H9 (cell line): ENCODE results near the gene TEX261. TPM values are rescaled to one million over a fixed set of nuclear protein-coding genes. Genes with fewer than 3 reads are reported as not detected.

ENCODE experiments used
- DNase-seq: peaks from one replicate; pipeline ENCODE4 v3.0.0-alpha.2; 2017
- H2AFZ ChIP-seq: one replicate; pipeline ENCODE4 v1.6.1; 2013; ENCODE audit warnings: mild to moderate bottlenecking, low read length, control low read depth, moderate library complexity
- H2AK5ac ChIP-seq: 2 replicates; pipeline ENCODE4 v1.6.1; 2013; ENCODE audit warnings: low read length, control low read depth, mixed read lengths; ENCODE audit not compliant: insufficient read length
- H2BK120ac ChIP-seq: one replicate; pipeline ENCODE4 v1.6.1; 2013; ENCODE audit warnings: low read depth, mild to moderate bottlenecking, low read length, control low read depth, inconsistent platforms; ENCODE audit not compliant: poor library complexity, severe bottlenecking
- H2BK12ac ChIP-seq: 2 replicates; pipeline ENCODE4 v1.6.1; 2013; ENCODE audit warnings: low read length, control low read depth, mixed read lengths, low read depth; ENCODE audit not compliant: insufficient read length
- H2BK15ac ChIP-seq: 2 replicates; pipeline ENCODE4 v1.6.1; 2013; ENCODE audit warnings: low read depth, low read length, control low read depth
- H2BK20ac ChIP-seq: one replicate; pipeline ENCODE4 v1.6.1; 2013; ENCODE audit warnings: low read depth, mild to moderate bottlenecking, low read length, control low read depth, inconsistent platforms; ENCODE audit not compliant: poor library complexity, severe bottlenecking
- H2BK5ac ChIP-seq: 2 replicates; pipeline ENCODE4 v1.6.1; 2013; ENCODE audit warnings: low read length, control low read depth, mixed read lengths; ENCODE audit not compliant: insufficient read length
- H3K14ac ChIP-seq: 2 replicates; pipeline ENCODE4 v1.6.1; 2013; ENCODE audit warnings: low read length, control low read depth; ENCODE audit not compliant: insufficient read depth
- H3K18ac ChIP-seq: 2 replicates; pipeline ENCODE4 v1.6.1; 2013; ENCODE audit warnings: low read depth, mild to moderate bottlenecking, mixed read lengths, low read length, control low read depth; ENCODE audit not compliant: insufficient read length
- H3K23ac ChIP-seq: 2 replicates; pipeline ENCODE4 v1.6.1; 2013; ENCODE audit warnings: low read length, control low read depth, mixed read lengths, low read depth; ENCODE audit not compliant: insufficient read length
- H3K23me2 ChIP-seq: 2 replicates; pipeline ENCODE4 v1.6.1; 2013; ENCODE audit warnings: low read depth, mild to moderate bottlenecking, mixed read lengths, low read length, control low read depth; ENCODE audit not compliant: insufficient read length, poor library complexity, severe bottlenecking
- H3K27ac ChIP-seq: 2 replicates; pipeline ENCODE4 v1.5.1; 2013; ENCODE audit warnings: low read length, control low read depth, mixed read lengths, low read depth; ENCODE audit not compliant: insufficient read length
- H3K27me3 ChIP-seq: 2 replicates; pipeline ENCODE4 v1.6.1; 2013; ENCODE audit warnings: low read length, control low read depth, inconsistent platforms; ENCODE audit not compliant: insufficient read depth
- H3K4ac ChIP-seq: 2 replicates; pipeline ENCODE4 v1.6.1; 2013; ENCODE audit warnings: low read depth, mild to moderate bottlenecking, control low read depth, inconsistent platforms, low read length, moderate library complexity
- H3K4me1 ChIP-seq: 2 replicates; pipeline ENCODE4 v1.6.1; 2013; ENCODE audit warnings: low read length, control low read depth, inconsistent platforms; ENCODE audit not compliant: insufficient read depth
- H3K4me2 ChIP-seq: 2 replicates; pipeline ENCODE4 v1.6.1; 2013; ENCODE audit warnings: low read length, control low read depth, mixed read lengths; ENCODE audit not compliant: insufficient read length, insufficient read depth
- H3K56ac ChIP-seq: 2 replicates; pipeline ENCODE4 v1.6.1; 2013; ENCODE audit warnings: low read depth, mild to moderate bottlenecking, mixed read lengths, low read length, control low read depth; ENCODE audit not compliant: insufficient read length
- H3K79me1 ChIP-seq: 2 replicates; pipeline ENCODE4 v1.6.1; 2013; ENCODE audit warnings: low read depth, mild to moderate bottlenecking, moderate library complexity, low read length, control low read depth, inconsistent platforms; ENCODE audit not compliant: insufficient read depth, poor library complexity, severe bottlenecking
- H3K79me2 ChIP-seq: 2 replicates; pipeline ENCODE4 v1.6.1; 2013; ENCODE audit warnings: low read length, control low read depth, inconsistent platforms; ENCODE audit not compliant: insufficient read depth
- H3K9ac ChIP-seq: 2 replicates; pipeline ENCODE4 v1.6.1; 2013; ENCODE audit warnings: low read length, control low read depth, mixed read lengths; ENCODE audit not compliant: insufficient read length; ENCODE audit errors: extremely low read depth
- H3K9me3 ChIP-seq: one replicate; pipeline ENCODE4 v1.6.1; 2013; ENCODE audit warnings: low read depth, low read length, inconsistent platforms; ENCODE audit not compliant: control insufficient read depth
- H3T11ph ChIP-seq: one replicate; pipeline ENCODE4 v1.6.1; 2013; ENCODE audit warnings: mild to moderate bottlenecking, low read length, control low read depth, inconsistent platforms
- H4K20me1 ChIP-seq: one replicate; pipeline ENCODE4 v1.6.1; 2013; ENCODE audit not compliant: control insufficient read depth, insufficient read length, insufficient read depth
- H4K5ac ChIP-seq: 2 replicates; pipeline ENCODE4 v1.6.1; 2013; ENCODE audit warnings: low read depth, mild to moderate bottlenecking, mixed read lengths, low read length, control low read depth; ENCODE audit not compliant: insufficient read length
- H4K8ac ChIP-seq: replicated peaks from 2 replicates; pipeline ENCODE4 v1.6.1; 2013; ENCODE audit warnings: low read length, control low read depth, mixed read lengths, low read depth; ENCODE audit not compliant: insufficient read length
- H4K91ac ChIP-seq: 2 replicates; pipeline ENCODE4 v1.6.1; 2013; ENCODE audit warnings: low read depth, mild to moderate bottlenecking, moderate library complexity, mixed read lengths, low read length, control low read depth; ENCODE audit not compliant: insufficient read length
- H3K27ac Mint-ChIP-seq, 3 experiments: 2 replicates in 2 of 3; 3 replicates in 1 of 3; pipeline ENCODE4 v1.8.0; 2020 to 2021; ENCODE audit warnings: mixed read lengths in 3 of 3, mild to moderate bottlenecking in 1 of 3, moderate library complexity in 1 of 3
- H3K27me3 Mint-ChIP-seq: 2 replicates; pipeline ENCODE4 v1.8.0; 2021; ENCODE audit warnings: low read depth, mild to moderate bottlenecking, moderate library complexity, mixed read lengths
- H3K36me3 Mint-ChIP-seq, 3 experiments: 2 replicates in 2 of 3; 3 replicates in 1 of 3; pipeline ENCODE4 v1.8.0; 2020 to 2021; ENCODE audit warnings: low read depth in 3 of 3, mixed read lengths in 3 of 3; ENCODE audit not compliant: insufficient read depth in 1 of 3
- H3K4me1 Mint-ChIP-seq, 2 experiments: 2 replicates each; pipeline ENCODE4 v1.8.0; 2020; ENCODE audit warnings: mixed read lengths in 2 of 2
- H3K4me3 Mint-ChIP-seq, 2 experiments: 2 replicates in 1 of 2; 3 replicates in 1 of 2; pipeline ENCODE4 v1.8.0; 2020 to 2021; ENCODE audit warnings: mild to moderate bottlenecking in 2 of 2, mixed read lengths in 2 of 2, moderate library complexity in 1 of 2
- H3K9me3 Mint-ChIP-seq, 2 experiments: 2 replicates in 1 of 2; 3 replicates in 1 of 2; pipeline ENCODE4 v1.8.0; 2020; ENCODE audit warnings: mild to moderate bottlenecking in 2 of 2, mixed read lengths in 2 of 2, moderate library complexity in 1 of 2
- CTCF ChIP-seq: fragments of 200-600 bp; sonication (generic); conservative IDR thresholded peaks from 3 replicates; pipeline ENCODE4 v1.8.0; 2021; ENCODE audit warnings: antibody characterized with exemption, mild to moderate bottlenecking
- WGBS: extraction: QIAGEN DNeasy Blood & Tissue Kit; methylation state at CpG from one replicate; pipeline ENCODE4 v1.1.7; 2013; ENCODE audit warnings: missing lambda C conversion rate, low lambda C conversion rate, mixed read lengths; ENCODE audit not compliant: insufficient read length; ENCODE audit errors: extremely low coverage; 5-methylcytosine and 5-hydroxymethylcytosine counted together
- total RNA-seq: library from RNA; stranded (reverse); gene quantifications from 2 replicates; pipeline ENCODE4 v1.2.1, GENCODE V29; 2021

The TEX261 gene
- total RNA-seq, 1 experiment from 2014 or later, result 19.2 TPM

GRCh38 chr2:70991742-70992141, 2.9 kb downstream of the TEX261 start:
- Histone ChIP-seq H4K91ac (no peak overlapping the region), H2AK5ac (no peak overlapping the region), H4K5ac (no peak overlapping the region), H3K27ac (no peak overlapping the region), H3K9me3 (no peaks in the 10 kb centered on the region), H3K56ac (no peak overlapping the region), H2BK12ac (no peak overlapping the region), H2BK20ac (no peak overlapping the region), H3K23me2 (peaks cover 13% of the 10 kb centered on the region), H3K4me1 (no peaks in the 10 kb centered on the region), H3K14ac (no peak overlapping the region), H2AFZ (no peak overlapping the region), H3K4ac (no peak overlapping the region), H3K18ac (no peak overlapping the region), H3K23ac (no peak overlapping the region), H2BK5ac (no peak overlapping the region), H2BK15ac (no peak overlapping the region), H4K20me1 (no peaks in the 10 kb centered on the region), H3T11ph (no peak overlapping the region), H3K27me3 (no peaks in the 10 kb centered on the region), H4K8ac (no peak overlapping the region), H3K79me1 (no peaks in the 10 kb centered on the region), H3K9ac (no peak overlapping the region), H3K4me2 (no peak overlapping the region), H2BK120ac (no peak overlapping the region), H3K79me2 (0 out of 2 replicates have a peak, but pooled peaks cover 3% of the 10 kb centered on the region)
- WGBS, result no CpG with 5 or more reads among the region's 9 CpGs
- H3K36me3 Mint-ChIP-seq, result peaks cover 5 to 27% (median 19%) of the 10 kb centered on the region in 3 experiments; a peak in 5 of 7 replicates
- no peak for TF ChIP-seq CTCF
- H3K4me3 Mint-ChIP-seq, result 0 out of 5 replicates have a peak overlapping the region, but pooled peaks of 1 of the 2 experiments have one; percentile 7
- H3K9me3 Mint-ChIP-seq, result no peaks in the 10 kb centered on the region
- peaks cover 12% of the 10 kb centered on the region in 2 experiments for H3K4me1 Mint-ChIP-seq
- no peaks in the 10 kb centered on the region for H3K27me3 Mint-ChIP-seq
- DNase-seq, result no peak
- peak overlapping the region in 1 of 3 experiments; percentile 49; a peak in 1 of 7 replicates for H3K27ac Mint-ChIP-seq
